ENCODE results near the gene ZFX. TPM values are rescaled to one million over a fixed set of nuclear protein-coding genes. Genes with fewer than 3 reads are reported as not detected.

ZFX gene
- total RNA-seq, 4 donors from 2014 or later, result 31.4 to 61.3 (median 45.0) TPM

- Histone ChIP-seq H3K9me3 (no peaks in the 10 kb centered on the region), H3K36me3 (no peaks in the 10 kb centered on the region), H3K27ac (no peak overlapping the region), H3K4me1 (peaks cover 7% of the 10 kb centered on the region), H3K27me3 (no peaks in the 10 kb centered on the region), H3K4me3 (no peak overlapping the region)
- WGBS, result 82% methylated on average over 6 of the region's 6 CpGs
- no peak for DNase-seq (ENCODE audit: low spot score in 2 of 2)
- TF ChIP-seq CTCF (IDR thresholded peaks at IDR 0.05), result no peak
- no peak for TF ChIP-seq POLR2AphosphoS5 (IDR thresholded peaks at IDR 0.05)
- TF ChIP-seq POLR2A (IDR thresholded peaks at IDR 0.05), result no peak
- no peak for TF ChIP-seq EP300 (IDR thresholded peaks at IDR 0.05)
Measured at GRCh38 chrX:24202465-24203031, 53.0 kb downstream of the ZFX start.

- H3K27ac ChIP-seq, result no peak overlapping the region
- H3K9me3 ChIP-seq, result no peaks in the 10 kb centered on the region
- H3K27me3 ChIP-seq, result no peaks in the 10 kb centered on the region
- H3K4me3 ChIP-seq, result no peak overlapping the region
- TF ChIP-seq EP300 (IDR thresholded peaks at IDR 0.05) (no peak), POLR2AphosphoS5 (IDR thresholded peaks at IDR 0.05) (no peak), CTCF (IDR thresholded peaks at IDR 0.05) (no peak), POLR2A (IDR thresholded peaks at IDR 0.05) (no peak)
- H3K36me3 ChIP-seq, result no peaks in the 10 kb centered on the region
- WGBS, result 93% methylated on average over 13 of the region's 13 CpGs
- peaks cover 7% of the 10 kb centered on the region for H3K4me1 ChIP-seq
- no peak for DNase-seq (ENCODE audit: low spot score in 2 of 2)
Measured at GRCh38 chrX:24203072-24203808, 53.7 kb downstream of the ZFX start.

GRCh38 chrX:24204331-24204730 lies 54.8 kb downstream of the ZFX start:
- Histone ChIP-seq H3K4me1 (peaks cover 7% of the 10 kb centered on the region), H3K27me3 (no peaks in the 10 kb centered on the region), H3K27ac (no peak overlapping the region), H3K36me3 (peaks cover 8% of the 10 kb centered on the region), H3K9me3 (no peaks in the 10 kb centered on the region), H3K4me3 (no peak overlapping the region)
- 90% methylated on average over 5 of the region's 5 CpGs for WGBS
- DNase-seq (ENCODE audit: low spot score in 2 of 2), result no peak
- no peak for TF ChIP-seq POLR2A (IDR thresholded peaks at IDR 0.05)

GRCh38 chrX:24204958-24205357 lies 55.4 kb downstream of the ZFX start:
- peaks cover 12% of the 10 kb centered on the region for H3K36me3 ChIP-seq
- no peaks in the 10 kb centered on the region for H3K9me3 ChIP-seq
- WGBS, result 92% methylated on average over 1 of the region's 1 CpG
- H3K27ac ChIP-seq, result no peak overlapping the region
- TF ChIP-seq CTCF (IDR thresholded peaks at IDR 0.05) (no peak), POLR2A (IDR thresholded peaks at IDR 0.05) (no peak), POLR2AphosphoS5 (IDR thresholded peaks at IDR 0.05) (no peak), EP300 (IDR thresholded peaks at IDR 0.05) (no peak)
- no peaks in the 10 kb centered on the region for H3K27me3 ChIP-seq
- peaks cover 7% of the 10 kb centered on the region for H3K4me1 ChIP-seq
- DNase-seq (ENCODE audit: low spot score in 2 of 2), result no peak
- no peak overlapping the region for H3K4me3 ChIP-seq

- no peak for TF ChIP-seq POLR2AphosphoS5 (IDR thresholded peaks at IDR 0.05)
- no peak for TF ChIP-seq EP300 (IDR thresholded peaks at IDR 0.05)
- TF ChIP-seq CTCF (IDR thresholded peaks at IDR 0.05), result no peak
- TF ChIP-seq POLR2A (IDR thresholded peaks at IDR 0.05), result no peak
- Histone ChIP-seq H3K9me3 (no peaks in the 10 kb centered on the region), H3K27me3 (no peaks in the 10 kb centered on the region), H3K36me3 (peaks cover 26% of the 10 kb centered on the region), H3K4me1 (no peaks in the 10 kb centered on the region), H3K27ac (no peak overlapping the region), H3K4me3 (no peak overlapping the region)
- no peak for DNase-seq (ENCODE audit: low spot score in 2 of 2)
- 56% methylated on average over 2 of the region's 2 CpGs for WGBS
Measured at GRCh38 chrX:24207826-24208225, 58.3 kb downstream of the ZFX start.

Data from suprapubic skin (tissue), 4 donors.